Ishikawa (cell line): ENCODE results near the gene CD79B.

Experiments used
- EGR1 ChIP-seq: IDR thresholded peaks from 2 replicates; pipeline ENCODE4 v1.6.1; 2012
- EP300 ChIP-seq: IDR thresholded peaks from 2 replicates; pipeline ENCODE4 v1.6.1; 2012; ENCODE audit warnings: borderline replicate concordance
- MAX ChIP-seq: IDR thresholded peaks from 2 replicates; pipeline ENCODE4 v1.6.1; 2012
- RAD21 ChIP-seq: IDR thresholded peaks from 2 replicates; pipeline ENCODE4 v1.6.1; 2012; ENCODE audit warnings: low read depth
- TCF12 ChIP-seq: IDR thresholded peaks from 2 replicates; pipeline ENCODE4 v1.6.1; 2012; ENCODE audit warnings: low read depth
- TEAD4 ChIP-seq: IDR thresholded peaks from 2 replicates; pipeline ENCODE4 v1.6.1; 2012
- YY1 ChIP-seq: IDR thresholded peaks from 2 replicates; pipeline ENCODE4 v1.6.1; 2012; ENCODE audit warnings: low read depth

- TF ChIP-seq RAD21 (no peak), YY1 (no peak), TCF12 (no peak), MAX (no peak), EP300 (no peak), TEAD4 (no peak), EGR1 (no peak)
Observed at GRCh38 chr17:63944736-63945499, 12.8 kb upstream of the CD79B start.
